Gastrocnemius medialis (tissue), 4 donors: ENCODE measurements around the gene SH2D2A. TPM values are rescaled to one million over a fixed set of nuclear protein-coding genes. Genes with fewer than 3 reads are reported as not detected.

Experiments
- ATAC-seq, 2 donors: fragments of 150-250 bp; one replicate each; pipeline ENCODE4 v1.9.1; 2016
- DNase-seq, 2 donors: peaks; one replicate each; pipeline ENCODE4 v3.0.0-alpha.2; 2019
- H3K27ac ChIP-seq, 4 donors: fragments of 200-600 bp; sonication (generic); 1 replicate in 1 of 4; 2 replicates in 3 of 4; pipeline ENCODE4 v1.5.1; 2016 to 2018; ENCODE audit warnings: mild to moderate bottlenecking in 2 of 4, moderate library complexity in 1 of 4
- H3K27me3 ChIP-seq, 3 donors: fragments of 200-600 bp; sonication (generic) in 2 of 3; 1 replicate in 1 of 3; 2 replicates in 2 of 3; pipeline versions ENCODE4 v1.5.1 to v1.6.0; 2016 to 2019; ENCODE audit warnings: mild to moderate bottlenecking in 1 of 3, moderate library complexity in 1 of 3
- H3K36me3 ChIP-seq, 2 donors: fragments of 200-600 bp; sonication (generic) in 1 of 2; one replicate each; pipeline ENCODE4 v1.5.1; 2017 to 2018
- H3K4me1 ChIP-seq, 2 donors: fragments of 200-600 bp; sonication (generic) in 1 of 2; one replicate each; pipeline ENCODE4 v1.5.1; 2016 to 2017; ENCODE audit warnings: mild to moderate bottlenecking in 2 of 2
- H3K4me3 ChIP-seq, 4 donors: fragments of 200-600 bp; sonication (generic) in 3 of 4; 1 replicate in 1 of 4; 2 replicates in 3 of 4; pipeline ENCODE4 v1.5.1; 2016 to 2019; ENCODE audit warnings: mild to moderate bottlenecking in 2 of 4
- H3K9me3 ChIP-seq, 3 donors: fragments of 200-600 bp; sonication (generic) in 2 of 3; 1 replicate in 1 of 3; 2 replicates in 2 of 3; pipeline ENCODE4 v1.5.1; 2016 to 2019
- CTCF ChIP-seq, 5 experiments: fragments of 450-650 bp in 3 of 5; fragments of 200-600 bp in 2 of 5; sonication (generic) in 2 of 5; IDR thresholded peaks in 4 of 5; conservative IDR thresholded peaks in 1 of 5; 1 replicate in 4 of 5; 2 replicates in 1 of 5; pipeline ENCODE4 v1.5.1; 2016 to 2019; ENCODE audit warnings: antibody characterized with exemption in 5 of 5, mild to moderate bottlenecking in 3 of 5, moderate library complexity in 3 of 5
- POLR2A ChIP-seq, 2 donors: fragments of 450-650 bp; IDR thresholded peaks; one replicate each; pipeline ENCODE4 v1.6.1; 2017; ENCODE audit warnings: antibody characterized with exemption in 2 of 2, mild to moderate bottlenecking in 2 of 2, moderate library complexity in 2 of 2
- in situ Hi-C, 4 donors: fragments of 200-750 bp; cut with MboI; loops; one replicate each; pipeline versions ENCODE4 v1.15.0 to v1.8.0; 2017; ENCODE audit warnings: low sequenced_read_pairs in 4 of 4
- intact Hi-C: fragments of 100-400 bp; cut with DNase I; formaldehyde crosslinking; loops from one replicate; pipeline ENCODE4 v1.15.1; 2023; ENCODE audit warnings: low total_unique reads
- total RNA-seq, 4 donors: library from RNA; depleted of rRNA; stranded (reverse); fragments of >200 nt; gene quantifications; one replicate each; pipeline versions ENCODE4 v1.1.0 to v1.2.3, GENCODE V29; 2016

The SH2D2A gene
- total RNA-seq, 4 donors from 2014 or later, result 0.82 to 1.1 TPM; not detected in 2

DNA sequence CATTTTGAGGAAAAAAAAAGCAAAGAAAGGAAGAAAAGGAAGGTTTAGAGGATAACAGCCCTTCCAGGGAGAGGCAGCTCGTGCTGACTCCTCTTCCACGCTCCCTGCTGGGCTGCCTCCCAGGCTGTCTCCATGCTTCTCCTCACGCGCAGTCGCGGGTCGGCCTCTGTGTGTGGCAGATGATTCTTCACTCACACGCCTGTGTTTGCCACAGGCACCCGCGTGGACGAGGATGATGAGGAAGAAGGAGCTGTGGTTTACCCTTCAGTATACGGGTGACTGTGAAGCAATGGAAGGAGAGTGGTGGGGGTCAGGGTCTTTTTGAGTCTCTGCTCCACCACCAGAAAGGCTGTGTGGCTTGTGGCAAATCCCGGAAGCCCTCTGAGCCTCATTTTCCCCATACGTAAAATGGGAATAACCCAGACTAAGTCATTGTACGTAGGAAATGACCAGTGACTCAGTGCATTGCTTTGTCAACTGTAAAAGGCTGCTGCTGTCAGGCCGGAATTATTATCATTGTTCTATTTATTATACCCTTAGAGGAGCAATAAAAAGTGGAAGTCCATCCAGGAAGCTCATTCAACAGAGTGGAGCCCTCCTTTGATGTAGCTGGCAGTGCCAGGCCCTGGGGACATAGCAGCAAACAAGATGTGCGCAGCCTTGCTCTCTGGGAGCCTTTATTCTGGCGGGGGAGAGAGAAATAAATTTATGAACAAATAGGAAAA lies 11.9 kb upstream of the SH2D2A start:
- ATAC-seq (no peak), DNase-seq (no peak)
- Histone ChIP-seq H3K27ac (no peak overlapping the region), H3K4me3 (no peak overlapping the region), H3K9me3 (no peaks in the 10 kb centered on the region), H3K4me1 (no peaks in the 10 kb centered on the region), H3K36me3 (no peaks in the 10 kb centered on the region), H3K27me3 (no peaks in the 10 kb centered on the region)
- in situ Hi-C loops (no loop called here), intact Hi-C loops (no loop called here)
- TF ChIP-seq CTCF (IDR thresholded peaks at IDR 0.05 in 4 of 5, conservative IDR thresholded peaks at IDR 0.05 in 1 of 5), result no peak
- TF ChIP-seq POLR2A (IDR thresholded peaks at IDR 0.05), result no peak

DNA sequence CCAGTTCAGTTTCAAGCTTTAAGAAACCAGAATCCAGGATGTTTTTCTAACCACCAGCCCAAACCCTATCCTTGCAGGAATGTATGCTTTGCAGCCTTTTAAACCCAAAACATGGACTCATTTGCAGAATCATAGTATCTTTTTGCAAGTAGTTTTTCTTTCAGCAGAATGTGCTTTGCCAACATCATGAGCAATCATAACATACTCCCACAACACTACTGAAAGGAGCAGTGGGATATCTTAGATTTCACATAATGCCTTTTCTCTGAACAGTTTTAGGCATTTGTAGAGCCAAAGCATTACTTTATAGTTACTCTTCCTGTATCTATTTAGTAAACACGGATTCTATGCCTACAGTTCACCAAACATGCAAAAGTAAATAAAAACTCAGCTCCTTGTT lies 10.0 kb upstream of the SH2D2A start:
- Histone ChIP-seq H3K4me1 (no peaks in the 10 kb centered on the region), H3K9me3 (no peaks in the 10 kb centered on the region), H3K27me3 (peaks cover 0 to 1% (median 0%) of the 10 kb centered on the region in 3 donors), H3K27ac (no peak overlapping the region), H3K36me3 (no peaks in the 10 kb centered on the region), H3K4me3 (no peak overlapping the region)
- no peak for DNase-seq
- TF ChIP-seq POLR2A (IDR thresholded peaks at IDR 0.05) (no peak), CTCF (IDR thresholded peaks at IDR 0.05 in 4 of 5, conservative IDR thresholded peaks at IDR 0.05 in 1 of 5) (no peak)
- in situ Hi-C loops (no loop called here), intact Hi-C loops (no loop called here)
- no peak for ATAC-seq

GRCh38 chr1:156823210-156823790 lies 6.7 kb upstream of the SH2D2A start:
- Histone ChIP-seq H3K4me3 (no peak overlapping the region), H3K27me3 (peaks cover 0 to 3% (median 0%) of the 10 kb centered on the region in 3 donors), H3K27ac (no peak overlapping the region), H3K4me1 (no peaks in the 10 kb centered on the region), H3K36me3 (no peaks in the 10 kb centered on the region), H3K9me3 (no peaks in the 10 kb centered on the region)
- DNase-seq (no peak), ATAC-seq (no peak)
- TF ChIP-seq CTCF (IDR thresholded peaks at IDR 0.05 in 4 of 5, conservative IDR thresholded peaks at IDR 0.05 in 1 of 5), result no peak
- in situ Hi-C loops (no loop called here), intact Hi-C loops (no loop called here)

- Histone ChIP-seq H3K36me3 (no peaks in the 10 kb centered on the region), H3K4me1 (no peaks in the 10 kb centered on the region), H3K27ac (no peak overlapping the region), H3K4me3 (no peak overlapping the region), H3K27me3 (peaks cover 0 to 3% (median 0%) of the 10 kb centered on the region in 3 donors), H3K9me3 (no peaks in the 10 kb centered on the region)
- no peak for ATAC-seq
- intact Hi-C loops (no loop called here), in situ Hi-C loops (no loop called here)
- DNase-seq, result no peak
- no peak for TF ChIP-seq POLR2A (IDR thresholded peaks at IDR 0.05)
- no peak for TF ChIP-seq CTCF (IDR thresholded peaks at IDR 0.05 in 4 of 5, conservative IDR thresholded peaks at IDR 0.05 in 1 of 5)
Measured at GRCh38 chr1:156822680-156823079, 6.0 kb upstream of the SH2D2A start.
